OCI-LY1 (cell line): ENCODE results near the gene ZFPM1.

Experiments
- H2AFZ ChIP-seq: fragments of 200-600 bp; sonication (generic), shearing (Covaris generic); 2 replicates; pipeline ENCODE4 v1.6.0; 2014; ENCODE audit warnings: antibody characterized with exemption, mild to moderate bottlenecking, low read length
- H3F3A ChIP-seq: fragments of 200-600 bp; sonication (generic), shearing (Covaris generic); 2 replicates; pipeline ENCODE4 v1.6.0; 2014; ENCODE audit warnings: mild to moderate bottlenecking, antibody characterized with exemption, low read length, moderate library complexity; ENCODE audit not compliant: insufficient read depth
- H3K27ac ChIP-seq: fragments of 200-600 bp; sonication (generic); 2 replicates; pipeline ENCODE4 v1.5.1; 2014; ENCODE audit warnings: low read length, mixed run types, mild to moderate bottlenecking, low read depth; ENCODE audit not compliant: poor library complexity, severe bottlenecking
- H3K27me3 ChIP-seq: fragments of 200-600 bp; sonication (generic); 2 replicates; pipeline ENCODE4 v1.6.0; 2014; ENCODE audit warnings: antibody characterized with exemption, mild to moderate bottlenecking, low read length, moderate library complexity; ENCODE audit not compliant: insufficient read depth
- H3K36me3 ChIP-seq: fragments of 200-600 bp; sonication (generic); 2 replicates; pipeline ENCODE4 v1.6.1; 2014; ENCODE audit warnings: mild to moderate bottlenecking, antibody characterized with exemption, low read length, moderate library complexity, mixed read lengths; ENCODE audit not compliant: insufficient read depth
- H3K4me1 ChIP-seq: fragments of 200-600 bp; sonication (generic); 2 replicates; pipeline ENCODE4 v1.5.1; 2014; ENCODE audit warnings: mild to moderate bottlenecking, low read length, moderate library complexity; ENCODE audit not compliant: insufficient read depth, severe bottlenecking
- H3K4me2 ChIP-seq: fragments of 200-600 bp; sonication (generic), shearing (Covaris generic); 2 replicates; pipeline ENCODE4 v1.6.1; 2014; ENCODE audit warnings: low read length
- H3K4me3 ChIP-seq: fragments of 200-600 bp; sonication (generic); 2 replicates; pipeline ENCODE4 v1.5.1; 2014; ENCODE audit warnings: low read length, low read depth, mild to moderate bottlenecking, mixed read lengths; ENCODE audit not compliant: poor library complexity, severe bottlenecking
- H3K79me2 ChIP-seq: fragments of 200-600 bp; shearing (Covaris generic); 2 replicates; pipeline ENCODE4 v1.6.1; 2016; ENCODE audit warnings: mixed run types, low read length, mixed read lengths; ENCODE audit not compliant: insufficient read depth
- H3K9ac ChIP-seq: fragments of 200-600 bp; sonication (generic), shearing (Covaris generic); 2 replicates; pipeline ENCODE4 v1.6.1; 2014; ENCODE audit warnings: mild to moderate bottlenecking, low read length, mixed read lengths
- H3K9me2 ChIP-seq: fragments of 200-600 bp; sonication (generic), shearing (Covaris generic); 2 replicates; pipeline ENCODE4 v1.6.1; 2014; ENCODE audit warnings: low read depth, mild to moderate bottlenecking, low read length, mixed read lengths
- H3K9me3 ChIP-seq: fragments of 200-600 bp; shearing (Covaris generic); 2 replicates; pipeline ENCODE4 v1.6.1; 2014; ENCODE audit warnings: low read length, mixed read lengths
- H4K20me1 ChIP-seq: fragments of 200-600 bp; sonication (generic), shearing (Covaris generic); 2 replicates; pipeline ENCODE4 v1.6.0; 2016; ENCODE audit warnings: mild to moderate bottlenecking, low read length; ENCODE audit not compliant: insufficient read depth
- EZH2 ChIP-seq: fragments of 200-600 bp; sonication (generic), shearing (Covaris generic); IDR thresholded peaks from 2 replicates; pipeline ENCODE4 v1.8.0; 2017; ENCODE audit warnings: borderline replicate concordance, mixed run types, mild to moderate bottlenecking, antibody characterized with exemption, low read length, moderate library complexity, mixed read lengths
- TF ChIP-seq, protein P1 (sequence below): fragments of 200-600 bp; sonication (generic), shearing (Covaris generic); IDR thresholded peaks from 2 replicates; pipeline ENCODE4 v1.5.1; 2017; ENCODE audit warnings: mild to moderate bottlenecking, antibody characterized with exemption, low read length, moderate library complexity, mixed read lengths

Gene ZFPM1

DNA sequence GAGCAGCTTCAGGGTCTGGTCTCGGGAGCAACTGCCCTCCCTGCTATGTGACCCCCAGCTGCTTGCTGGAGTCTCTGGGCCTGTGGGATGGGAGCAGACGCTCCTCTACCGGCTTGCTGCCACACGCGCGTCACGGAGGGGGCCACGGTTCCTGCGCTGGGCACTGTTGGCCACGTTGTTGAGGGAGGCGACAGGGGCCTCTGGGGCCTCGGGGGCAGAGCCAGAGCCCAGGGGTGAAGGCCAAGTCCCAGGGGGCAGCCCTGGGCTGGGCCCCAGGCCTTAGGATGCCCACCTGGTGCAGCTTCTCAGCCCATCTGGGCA is 56.6 kb downstream of the ZFPM1 start:
- no peaks in the 10 kb centered on the region for H3K9me3 ChIP-seq
- no peak overlapping the region for H3K9ac ChIP-seq
- H3K36me3 ChIP-seq = no peaks in the 10 kb centered on the region
- no peaks in the 10 kb centered on the region for H3K9me2 ChIP-seq
- TF ChIP-seq, protein P1, sequence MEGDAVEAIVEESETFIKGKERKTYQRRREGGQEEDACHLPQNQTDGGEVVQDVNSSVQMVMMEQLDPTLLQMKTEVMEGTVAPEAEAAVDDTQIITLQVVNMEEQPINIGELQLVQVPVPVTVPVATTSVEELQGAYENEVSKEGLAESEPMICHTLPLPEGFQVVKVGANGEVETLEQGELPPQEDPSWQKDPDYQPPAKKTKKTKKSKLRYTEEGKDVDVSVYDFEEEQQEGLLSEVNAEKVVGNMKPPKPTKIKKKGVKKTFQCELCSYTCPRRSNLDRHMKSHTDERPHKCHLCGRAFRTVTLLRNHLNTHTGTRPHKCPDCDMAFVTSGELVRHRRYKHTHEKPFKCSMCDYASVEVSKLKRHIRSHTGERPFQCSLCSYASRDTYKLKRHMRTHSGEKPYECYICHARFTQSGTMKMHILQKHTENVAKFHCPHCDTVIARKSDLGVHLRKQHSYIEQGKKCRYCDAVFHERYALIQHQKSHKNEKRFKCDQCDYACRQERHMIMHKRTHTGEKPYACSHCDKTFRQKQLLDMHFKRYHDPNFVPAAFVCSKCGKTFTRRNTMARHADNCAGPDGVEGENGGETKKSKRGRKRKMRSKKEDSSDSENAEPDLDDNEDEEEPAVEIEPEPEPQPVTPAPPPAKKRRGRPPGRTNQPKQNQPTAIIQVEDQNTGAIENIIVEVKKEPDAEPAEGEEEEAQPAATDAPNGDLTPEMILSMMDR = no peak
- no peak for TF ChIP-seq EZH2
- H2AFZ ChIP-seq = no peak overlapping the region
- H3K4me1 ChIP-seq = no peaks in the 10 kb centered on the region
- no peak overlapping the region for H3K27ac ChIP-seq
- no peaks in the 10 kb centered on the region for H3F3A ChIP-seq
- H4K20me1 ChIP-seq = no peaks in the 10 kb centered on the region
- no peak overlapping the region for H3K4me3 ChIP-seq
- H3K79me2 ChIP-seq = no peaks in the 10 kb centered on the region
- no peaks in the 10 kb centered on the region for H3K27me3 ChIP-seq
- no peak overlapping the region for H3K4me2 ChIP-seq

DNA sequence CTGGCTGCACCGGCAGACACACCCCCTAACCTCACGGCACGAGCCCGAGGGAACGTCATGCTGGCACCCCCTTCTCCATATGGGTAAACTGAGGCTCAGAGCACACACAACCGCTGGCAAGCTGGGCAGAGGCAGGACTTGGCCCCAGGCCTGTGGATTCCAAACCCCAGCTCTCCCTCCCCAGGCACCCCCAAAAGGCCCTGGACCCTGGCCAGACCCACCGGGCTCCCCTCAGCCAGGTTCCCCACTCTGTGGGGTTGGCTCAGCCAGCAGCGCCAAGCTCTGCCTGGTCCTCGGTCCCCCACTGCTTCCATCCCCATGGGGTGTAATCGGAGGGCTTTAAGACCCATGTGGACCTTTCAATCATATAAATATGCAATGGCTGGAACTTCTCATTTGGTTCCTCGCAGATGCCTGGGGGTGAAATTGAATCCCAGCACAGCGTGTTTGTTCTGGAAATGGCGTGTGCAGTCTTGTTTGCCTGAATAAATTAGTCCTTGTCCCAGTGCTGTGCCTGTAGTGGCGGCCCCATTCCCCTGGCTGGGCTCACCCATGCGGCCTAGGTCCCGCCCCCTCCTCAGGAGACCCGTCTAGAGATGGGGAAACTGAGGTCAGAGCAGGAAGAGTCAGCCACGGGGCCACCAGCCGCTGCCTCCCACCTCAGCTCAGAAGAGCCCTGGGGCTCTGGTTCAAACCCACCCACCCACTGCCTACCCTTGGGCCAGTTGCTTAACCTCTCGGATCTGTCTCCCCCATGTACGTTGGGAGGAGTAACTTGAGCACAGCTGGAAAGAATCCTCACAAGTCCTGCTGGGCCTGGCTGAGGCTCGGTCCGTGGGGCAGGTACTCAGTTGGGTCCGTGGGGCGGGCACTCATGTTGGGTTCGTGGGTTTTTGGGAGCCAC is 57.3 kb downstream of the ZFPM1 start:
- no peaks in the 10 kb centered on the region for H3K79me2 ChIP-seq
- no peak overlapping the region for H3K4me3 ChIP-seq
- H3F3A ChIP-seq = no peaks in the 10 kb centered on the region
- no peak overlapping the region for H3K27ac ChIP-seq
- no peak overlapping the region for H3K4me2 ChIP-seq
- H3K9me2 ChIP-seq = no peaks in the 10 kb centered on the region
- no peaks in the 10 kb centered on the region for H4K20me1 ChIP-seq
- H3K9me3 ChIP-seq = no peaks in the 10 kb centered on the region
- no peaks in the 10 kb centered on the region for H3K4me1 ChIP-seq
- no peaks in the 10 kb centered on the region; the same call in 1 of the 2 replicates for H3K27me3 ChIP-seq
- H3K9ac ChIP-seq = no peak overlapping the region
- TF ChIP-seq, protein P1 = no peak
- no peak for TF ChIP-seq EZH2
- H3K36me3 ChIP-seq = no peaks in the 10 kb centered on the region
- no peak overlapping the region for H2AFZ ChIP-seq

DNA sequence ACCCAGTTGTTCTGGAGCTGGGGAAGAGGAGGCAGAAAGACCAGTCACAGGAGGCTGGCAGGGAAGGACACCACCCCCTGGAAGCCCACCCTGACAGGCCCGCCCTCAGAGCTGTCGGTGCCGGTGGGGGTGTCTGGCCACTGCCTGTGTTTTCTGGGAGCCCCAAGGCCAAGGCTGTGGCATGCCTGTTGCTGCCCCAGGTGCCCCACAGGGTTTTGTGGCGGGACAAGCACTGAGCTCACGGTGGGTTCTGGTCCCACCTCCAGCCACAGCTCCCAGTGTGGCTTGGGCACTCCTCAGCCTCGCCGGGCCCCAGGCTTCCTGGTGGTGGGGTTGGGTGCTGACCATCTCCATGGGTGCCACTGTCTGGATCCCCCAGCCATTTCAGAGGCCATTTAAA is 58.0 kb downstream of the ZFPM1 start:
- H3K27ac ChIP-seq = no peak overlapping the region
- no peaks in the 10 kb centered on the region for H3K79me2 ChIP-seq
- H3K9ac ChIP-seq = no peak overlapping the region
- H3K9me3 ChIP-seq = no peaks in the 10 kb centered on the region
- H3F3A ChIP-seq = no peaks in the 10 kb centered on the region
- H3K4me3 ChIP-seq = no peak overlapping the region
- no peak overlapping the region for H2AFZ ChIP-seq
- no peaks in the 10 kb centered on the region for H3K9me2 ChIP-seq
- H3K4me2 ChIP-seq = no peak overlapping the region
- H3K36me3 ChIP-seq = no peaks in the 10 kb centered on the region
- H4K20me1 ChIP-seq = no peaks in the 10 kb centered on the region
- TF ChIP-seq, protein P1 = no peak
- TF ChIP-seq EZH2 = no peak
- no peaks in the 10 kb centered on the region; the same call in 1 of the 2 replicates for H3K27me3 ChIP-seq
- no peaks in the 10 kb centered on the region for H3K4me1 ChIP-seq
